AG09309 (cell line): ENCODE data around the gene FOS.

Experiments used
- DNase-seq: peaks from one replicate; pipeline ENCODE4 v3.0.0-alpha.2; 2010; ENCODE audit warnings: low read depth
- H3K4me3 ChIP-seq: 2 replicates; pipeline ENCODE4 v1.5.1; 2011; ENCODE audit warnings: mild to moderate bottlenecking, low read depth, low read length, moderate library complexity; ENCODE audit not compliant: control insufficient read depth
- CTCF ChIP-seq: IDR thresholded peaks from 2 replicates; pipeline ENCODE4 v1.5.1; 2011; ENCODE audit warnings: mild to moderate bottlenecking, low read depth, low read length, inconsistent platforms; ENCODE audit not compliant: insufficient read depth, control insufficient read depth; ENCODE audit errors: missing control alignments

Gene FOS

GRCh38 chr14:75278422-75279152 lies at the start of gene FOS:
Gene FOS, plus strand, starts transcription at chr14:75278828. Its CDS starts 155 bp downstream, at chr14:75278983.
- TF ChIP-seq CTCF: no peak
- H3K4me3 ChIP-seq: peak within 1 kb of the TSS; percentile 72
- DNase-seq: no peak

GRCh38 chr14:75229661-75230139 lies 48.9 kb upstream of the FOS start:
- DNase-seq: no peak
- TF ChIP-seq CTCF: no peak
- H3K4me3 ChIP-seq: no peak overlapping the region

GRCh38 chr14:75230140-75230792 lies 48.4 kb upstream of the FOS start:
- peak; percentile 26 for TF ChIP-seq CTCF
- H3K4me3 ChIP-seq: no peak overlapping the region
- no peak for DNase-seq

GRCh38 chr14:75231320-75231719 lies 47.3 kb upstream of the FOS start:
- no peak overlapping the region for H3K4me3 ChIP-seq
- no peak for TF ChIP-seq CTCF
- DNase-seq: no peak

GRCh38 chr14:75232191-75232590 lies 46.4 kb upstream of the FOS start:
- TF ChIP-seq CTCF: no peak
- no peak for DNase-seq
- no peak overlapping the region for H3K4me3 ChIP-seq

GRCh38 chr14:75232597-75232996 lies 46.0 kb upstream of the FOS start:
- no peak for TF ChIP-seq CTCF
- no peak for DNase-seq
- no peak overlapping the region for H3K4me3 ChIP-seq
